GM19240 (cell line): ENCODE results near the gene PHLDA3.

Experiments
- DNase-seq: peaks from one replicate; pipeline ENCODE4 v3.0.0; 2011; ENCODE audit warnings: low spot score; ENCODE audit not compliant: insufficient read length

The PHLDA3 gene

DNA sequence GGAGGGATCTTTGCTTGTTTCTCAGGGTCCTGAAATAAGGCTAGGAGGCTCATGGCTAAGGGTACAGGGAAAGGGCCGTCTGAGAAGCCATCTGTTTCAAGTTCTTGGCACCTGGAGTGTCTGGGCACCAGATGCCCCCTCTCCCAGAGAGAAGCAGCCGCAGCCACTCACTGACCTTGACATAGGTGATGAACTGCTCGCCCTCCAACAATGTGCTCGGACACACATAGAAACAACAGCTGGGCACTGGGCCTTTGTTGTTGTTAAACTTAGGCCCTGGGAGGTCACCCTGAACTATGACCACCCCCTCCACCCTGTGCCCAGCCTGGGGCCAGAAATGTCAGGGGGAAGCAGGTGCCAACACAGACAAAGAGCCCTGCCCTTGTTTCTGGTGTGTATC lies 38.2 kb downstream of the PHLDA3 start:
- DNase-seq = no peak

DNA sequence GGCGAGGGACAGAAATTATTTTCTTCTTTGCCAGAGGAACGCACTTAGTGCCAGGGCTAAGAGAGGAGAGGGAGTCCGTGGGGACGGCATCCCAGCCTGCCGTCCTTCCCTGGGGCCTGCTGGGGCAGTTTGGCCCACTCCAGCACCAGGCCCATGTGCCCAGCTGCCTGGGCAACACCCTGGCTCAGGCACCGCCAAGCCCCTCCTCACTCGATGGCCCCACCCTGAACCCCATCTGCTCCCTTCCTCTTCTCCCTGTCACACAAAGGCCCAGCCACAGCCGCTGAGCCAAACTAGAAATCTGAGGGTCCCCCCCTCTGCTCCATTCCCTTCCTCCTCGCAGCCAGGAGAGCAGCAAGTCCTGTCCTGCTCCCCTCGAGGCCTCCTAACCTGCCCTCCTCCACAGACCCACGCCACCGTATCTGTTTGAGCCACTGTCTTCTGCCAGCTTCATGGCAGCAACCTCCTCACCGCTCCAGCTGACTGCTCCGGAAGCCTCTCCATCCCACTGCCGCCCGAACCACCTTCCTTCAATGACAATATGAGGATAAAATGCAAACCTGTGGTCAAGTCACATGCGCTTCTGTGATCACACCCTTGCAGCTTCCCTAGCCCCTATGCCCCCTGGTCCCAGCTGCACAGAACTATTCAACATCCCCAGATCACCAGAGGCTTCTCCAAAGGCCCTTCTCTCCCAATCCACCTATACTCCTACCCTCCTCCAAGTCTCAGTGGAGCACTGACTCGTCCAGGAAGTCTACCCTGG lies 39.1 kb downstream of the PHLDA3 start:
- no peak for DNase-seq

GRCh38 chr1:201427963-201428362 lies 41.0 kb downstream of the PHLDA3 start:
- DNase-seq = no peak

- DNase-seq = no peak
Measured at GRCh38 chr1:201426479-201427310, 42.3 kb downstream of the PHLDA3 start.

DNA sequence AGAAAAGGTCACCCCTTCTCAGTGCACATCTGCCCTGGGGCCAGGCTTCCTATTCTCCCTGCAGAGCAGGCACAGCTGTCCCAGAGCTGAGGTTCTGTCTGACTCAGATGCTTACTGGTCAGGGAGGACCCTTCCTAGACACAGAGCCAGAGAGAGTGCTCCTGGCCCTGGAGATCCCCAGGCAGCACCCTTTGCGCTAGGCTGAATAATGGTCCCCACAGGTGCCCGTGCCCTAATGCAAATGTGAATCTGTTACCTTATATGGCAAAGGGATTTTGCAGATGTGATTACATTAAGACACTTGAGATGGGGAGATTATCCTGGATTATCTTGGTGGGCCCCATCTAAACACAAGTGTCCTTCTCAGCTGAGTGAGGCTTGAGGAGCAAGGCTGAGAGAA lies 44.8 kb downstream of the PHLDA3 start:
- no peak for DNase-seq

DNA sequence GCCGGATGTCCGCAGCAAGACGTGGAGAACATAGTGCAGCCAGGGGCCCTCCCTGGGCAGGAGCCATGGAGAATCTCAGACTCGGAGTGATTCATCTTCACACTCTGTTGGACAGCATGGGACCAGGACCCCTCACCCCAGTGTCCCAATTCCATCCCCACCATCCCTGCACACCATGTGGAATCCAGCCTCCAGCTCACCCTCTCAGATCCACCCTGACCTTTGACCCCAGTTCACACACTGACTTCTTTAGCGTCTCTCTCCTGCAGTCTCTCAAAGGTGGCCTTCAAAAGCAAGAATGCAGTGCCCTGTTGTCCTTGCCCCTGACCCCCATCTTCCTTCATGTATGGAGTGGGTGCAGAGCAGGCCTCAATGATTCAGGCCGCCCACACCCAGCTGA lies 45.3 kb downstream of the PHLDA3 start:
- no peak for DNase-seq

GRCh38 chr1:201422436-201423030 lies 46.5 kb downstream of the PHLDA3 start:
- no peak for DNase-seq

DNA sequence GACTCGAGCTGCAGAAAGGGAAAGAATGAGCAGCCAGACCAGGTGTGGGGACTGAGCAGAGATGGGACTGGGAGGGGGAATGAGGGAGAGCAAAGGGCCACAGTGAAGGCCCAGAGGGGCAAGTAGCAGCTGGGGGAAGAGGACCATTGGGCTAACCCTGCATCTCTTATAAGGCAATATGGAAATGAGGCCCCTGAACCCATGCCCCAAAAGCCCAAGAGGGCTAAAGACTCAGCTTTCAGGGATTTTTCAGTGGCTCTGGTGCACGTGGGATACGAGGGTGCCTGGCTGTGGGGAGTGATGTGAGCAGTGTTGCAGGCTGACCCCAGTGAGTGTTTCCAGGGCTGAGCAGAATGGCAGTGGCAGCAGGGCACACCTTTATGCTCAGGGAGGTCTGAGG lies 47.0 kb downstream of the PHLDA3 start:
- DNase-seq = no peak

GRCh38 chr1:201421041-201421440 lies 47.9 kb downstream of the PHLDA3 start:
- DNase-seq = no peak

GRCh38 chr1:201420608-201421002 lies 48.4 kb downstream of the PHLDA3 start:
- no peak for DNase-seq

- no peak for DNase-seq
Measured at GRCh38 chr1:201419746-201420607, 49.0 kb downstream of the PHLDA3 start.

DNA sequence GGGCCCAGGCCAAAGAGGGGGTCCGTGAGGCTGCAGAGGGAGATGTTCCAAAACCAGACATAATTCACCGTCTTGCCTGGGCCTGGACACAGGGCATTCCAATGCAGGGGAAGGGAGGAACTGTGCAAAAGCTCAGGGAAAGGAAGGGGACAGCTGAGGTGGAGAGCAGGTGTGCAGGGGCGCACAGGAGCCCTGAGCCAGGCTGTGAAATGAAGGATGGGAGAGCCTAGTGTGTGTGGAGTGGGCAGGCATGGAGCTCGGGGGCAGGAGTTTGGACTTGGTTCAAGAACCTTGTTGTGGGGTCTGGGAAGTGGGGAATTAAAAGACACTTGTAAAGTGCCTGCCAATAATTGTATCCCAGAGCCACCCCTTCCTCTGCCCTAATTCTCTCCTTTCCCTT lies 49.7 kb downstream of the PHLDA3 start:
- DNase-seq = no peak

- DNase-seq = no peak
Measured at GRCh38 chr1:201418461-201418860, 50.5 kb downstream of the PHLDA3 start.
